SK-N-SH (cell line): ENCODE measurements around the gene EXOC1. TPM values are rescaled to one million over a fixed set of nuclear protein-coding genes. Genes with fewer than 3 reads are reported as not detected.

ENCODE experiments used
- CTCF ChIA-PET: fragments of 300-600, 350-600 bp; formaldehyde crosslinking; extraction: SDS; loops from one replicate; lab custom pipeline; 2021; lab: Yijun Ruan, JAX
- POLR2A ChIA-PET: fragments of 350-600 bp; sonication (Branson Sonifier 250); formaldehyde crosslinking; extraction: SDS; loops from one replicate; lab custom pipeline; 2020; ENCODE audit warnings: antibody characterized with exemption, inconsistent platforms; lab: Yijun Ruan, JAX
- DNase-seq: peaks from one replicate; pipeline ENCODE4 v3.0.0; 2012
- H2AFZ ChIP-seq: fragments of 200-600 bp; sonication (generic); 2 replicates; pipeline ENCODE4 v1.8.1; 2016; ENCODE audit warnings: antibody characterized with exemption, mild to moderate bottlenecking, low read depth
- H3F3A ChIP-seq: fragments of 200-600 bp; sonication (generic); replicated peaks from 2 replicates; pipeline ENCODE3; 2016; ENCODE audit warnings: antibody characterized with exemption, mild to moderate bottlenecking; ENCODE audit not compliant: insufficient read depth
- H3K27ac ChIP-seq, 2 experiments: fragments of 200-500 bp in 1 of 2; fragments of 200-600 bp in 1 of 2; sonication (Bioruptor generic) in 1 of 2; sonication (generic), shearing (Covaris generic) in 1 of 2; 2 replicates each; pipeline versions ENCODE4 v1.5.1 to v1.6.1; 2014 to 2016; ENCODE audit warnings: low read depth in 2 of 2, inconsistent platforms in 1 of 2, low read length in 1 of 2, mild to moderate bottlenecking in 1 of 2, mixed read lengths in 1 of 2
- H3K27me3 ChIP-seq: fragments of 200-600 bp; sonication (generic), shearing (Covaris generic); 2 replicates; pipeline ENCODE4 v1.6.1; 2016; ENCODE audit warnings: mixed run types; ENCODE audit not compliant: insufficient read depth
- H3K36me3 ChIP-seq, 2 experiments: fragments of 200-500 bp in 1 of 2; fragments of 200-600 bp in 1 of 2; sonication (Bioruptor generic) in 1 of 2; sonication (generic) in 1 of 2; replicated peaks in 1 of 2; 2 replicates each; pipeline versions ENCODE3 to v1.5.1; 2014 to 2016; ENCODE audit warnings: low read length in 1 of 2, mild to moderate bottlenecking in 1 of 2; ENCODE audit not compliant: insufficient read depth in 2 of 2, control insufficient read depth in 1 of 2
- H3K4me1 ChIP-seq, 2 experiments: fragments of 200-500 bp in 1 of 2; fragments of 200-600 bp in 1 of 2; sonication (Bioruptor generic) in 1 of 2; sonication (generic), shearing (Covaris generic) in 1 of 2; 2 replicates each; pipeline versions ENCODE4 v1.5.1 to v1.6.1; 2014 to 2016; ENCODE audit warnings: low read depth in 1 of 2, low read length in 1 of 2, mixed run types in 1 of 2; ENCODE audit not compliant: insufficient read depth in 2 of 2, control insufficient read depth in 1 of 2
- H3K4me2 ChIP-seq: fragments of 200-600 bp; sonication (generic), shearing (Covaris generic); 2 replicates; pipeline ENCODE4 v1.6.1; 2017; ENCODE audit warnings: mixed run types
- H3K4me3 ChIP-seq, 2 experiments: fragments of 200-500 bp in 1 of 2; fragments of 200-600 bp in 1 of 2; sonication (Bioruptor generic) in 1 of 2; sonication (generic), shearing (Covaris generic) in 1 of 2; 2 replicates each; pipeline versions ENCODE4 v1.5.1 to v1.8.1; 2014 to 2016; ENCODE audit warnings: low read depth in 2 of 2, inconsistent platforms in 1 of 2, low read length in 1 of 2, mild to moderate bottlenecking in 1 of 2, mixed read lengths in 1 of 2, moderate library complexity in 1 of 2
- H3K79me2 ChIP-seq: fragments of 200-600 bp; sonication (generic); 2 replicates; pipeline ENCODE4 v1.8.1; 2017; ENCODE audit warnings: mild to moderate bottlenecking; ENCODE audit not compliant: insufficient read depth
- H3K9ac ChIP-seq: fragments of 200-600 bp; sonication (generic); 2 replicates; pipeline ENCODE4 v1.6.1; 2017; ENCODE audit warnings: mixed run types
- H3K9me2 ChIP-seq: fragments of 200-600 bp; sonication (generic); 2 replicates; pipeline ENCODE4 v1.6.1; 2017; ENCODE audit warnings: mixed run types
- H3K9me3 ChIP-seq: fragments of 200-600 bp; sonication (generic); 2 replicates; pipeline ENCODE4 v1.6.1; 2017; ENCODE audit warnings: mixed run types, mild to moderate bottlenecking, moderate library complexity
- H4K20me1 ChIP-seq: fragments of 200-600 bp; sonication (generic); 2 replicates; pipeline ENCODE4 v1.6.1; 2017; ENCODE audit warnings: mild to moderate bottlenecking, mixed run types; ENCODE audit not compliant: insufficient read depth
- CHD2 ChIP-seq: fragments of 150-350 bp; IDR thresholded peaks from 2 replicates; pipeline ENCODE4 v1.6.1; 2018; ENCODE audit warnings: low read length; ENCODE audit not compliant: partially characterized antibody
- CTCF ChIP-seq: fragments of 200-600 bp; sonication (generic); IDR thresholded peaks from 2 replicates; pipeline ENCODE4 v1.6.1; 2017; ENCODE audit warnings: antibody characterized with exemption, mild to moderate bottlenecking, moderate library complexity
- ELF1 ChIP-seq: IDR thresholded peaks from 2 replicates; pipeline ENCODE4 v1.4.0; 2012
- EP300 ChIP-seq, 2 experiments: IDR thresholded peaks; 2 replicates each; pipeline versions ENCODE4 v1.4.0 to v1.6.1; 2012; ENCODE audit warnings: borderline replicate concordance in 1 of 2, low read depth in 1 of 2, low read length in 1 of 2
- EZH2phosphoT487 ChIP-seq: fragments of 200-600 bp; sonication (generic); IDR thresholded peaks from 2 replicates; pipeline ENCODE4 v1.6.1; 2017; ENCODE audit warnings: low read depth, mixed run types, mild to moderate bottlenecking, antibody characterized with exemption, moderate library complexity, borderline replicate concordance
- FOXM1 ChIP-seq: IDR thresholded peaks from 2 replicates; pipeline ENCODE4 v1.4.0; 2012; ENCODE audit warnings: low read depth, mild to moderate bottlenecking
- GATA2 ChIP-seq: sonication (generic); formaldehyde crosslinking; IDR thresholded peaks from 2 replicates; pipeline ENCODE4 v1.5.0; 2020; ENCODE audit warnings: mild to moderate bottlenecking, missing genetic modification reagents
- JUND ChIP-seq: IDR thresholded peaks from 2 replicates; pipeline ENCODE4 v1.4.0; 2012
- NFIC ChIP-seq: IDR thresholded peaks from 2 replicates; pipeline ENCODE4 v1.4.0; 2012; ENCODE audit warnings: borderline replicate concordance
- NRF1 ChIP-seq: IDR thresholded peaks from 2 replicates; pipeline ENCODE4 v1.6.1; 2012; ENCODE audit warnings: low read depth, mild to moderate bottlenecking, low read length
- POLR2AphosphoS5 ChIP-seq: IDR thresholded peaks from 2 replicates; pipeline ENCODE4 v1.6.1; 2012; ENCODE audit warnings: low read depth, low read length
- RFX5 ChIP-seq: IDR thresholded peaks from 2 replicates; pipeline ENCODE4 v1.6.1; 2012; ENCODE audit warnings: mild to moderate bottlenecking, improper control_type of control experiment, low read length
- TAF1 ChIP-seq: IDR thresholded peaks from 2 replicates; pipeline ENCODE4 v1.6.1; 2012; ENCODE audit warnings: low read depth, mild to moderate bottlenecking, low read length, moderate library complexity, borderline replicate concordance
- TEAD4 ChIP-seq: IDR thresholded peaks from 2 replicates; pipeline ENCODE4 v1.4.0; 2012; ENCODE audit warnings: mild to moderate bottlenecking, borderline replicate concordance; ENCODE audit not compliant: insufficient read depth
- YY1 ChIP-seq: IDR thresholded peaks from 2 replicates; pipeline ENCODE4 v1.4.0; 2012; ENCODE audit warnings: low read depth, mild to moderate bottlenecking
- ZBTB33 ChIP-seq: IDR thresholded peaks from 2 replicates; pipeline ENCODE4 v1.4.0; 2012; ENCODE audit warnings: low read depth, borderline replicate concordance
- WGBS: methylation state at CpG from one replicate; pipeline ENCODE4 v1.1.6; 2017; ENCODE audit warnings: low lambda C conversion rate; 5-methylcytosine and 5-hydroxymethylcytosine counted together
- polyA plus RNA-seq, 3 experiments: library from polyadenylated mRNA; depleted of rRNA; stranded (reverse); fragments of >200 nt; gene quantifications; 2 replicates each; pipeline ENCODE4 v1.2.3, GENCODE V29; 2012
- TF ChIP-seq, protein P1 (sequence below): IDR thresholded peaks from 2 replicates; pipeline ENCODE4 v1.6.1; 2012; ENCODE audit warnings: mild to moderate bottlenecking, low read depth, low read length, moderate library complexity

Gene EXOC1
- polyA plus RNA-seq, 1 of the 3 experiments (the other 2 are of a cell fraction) = 13.5 TPM

- ChIA-PET CTCF (interaction anchor here (0.6 to 0.8 kb wide), 2 partner anchors 8 to 655 kb away, joined by 3 read pairs; no protein-coding TSS in a partner anchor), POLR2A (no interaction called here)
- Histone ChIP-seq H3K9me3 (no peaks in the 10 kb centered on the region), H3K9me2 (no peaks in the 10 kb centered on the region), H4K20me1 (no peaks in the 10 kb centered on the region), H3K4me1 (no peaks in the 10 kb centered on the region), H3K4me2 (no peak overlapping the region), H3K79me2 (no peaks in the 10 kb centered on the region), H3K36me3 (no peaks in the 10 kb centered on the region), H3K4me3 (no peak overlapping the region), H3K9ac (no peak overlapping the region), H3K27ac (no peak overlapping the region), H3K27me3 (no peaks in the 10 kb centered on the region), H2AFZ (no peak overlapping the region), H3F3A (no peaks in the 10 kb centered on the region)
- TF ChIP-seq CHD2 (no peak), FOXM1 (no peak), JUND (no peak)
- WGBS = 9% methylated on average over 1 of the region's 1 CpG
- DNase-seq = no peak
These were observed 15.1 kb upstream of the EXOC1 start for GRCh38 chr4:55838356-55838755.

DNA sequence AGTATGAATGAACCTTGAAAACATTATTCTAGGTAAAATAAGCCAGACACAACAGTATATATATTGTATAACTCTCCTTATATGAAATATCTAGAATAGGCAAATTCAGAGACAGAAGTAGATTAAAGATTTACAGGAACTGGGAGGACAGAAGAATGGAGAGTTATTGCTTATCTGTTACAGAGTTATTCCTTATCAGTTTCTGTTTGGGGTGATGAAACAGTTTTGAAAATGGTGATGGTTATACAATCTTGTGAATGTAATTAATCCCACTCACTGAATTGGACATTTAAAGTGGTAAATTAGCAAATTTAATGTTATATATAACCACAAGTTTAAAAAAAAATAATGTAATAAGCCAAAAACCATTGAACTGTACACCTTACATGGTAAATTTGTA lies 14.5 kb upstream of the EXOC1 start:
- H3K36me3 ChIP-seq = no peaks in the 10 kb centered on the region
- no peaks in the 10 kb centered on the region for H3K27me3 ChIP-seq
- no peaks in the 10 kb centered on the region for H3K4me1 ChIP-seq
- no peaks in the 10 kb centered on the region for H3K9me2 ChIP-seq
- ChIA-PET CTCF (no interaction called here), POLR2A (no interaction called here)
- no peak overlapping the region for H3K4me2 ChIP-seq
- no peak overlapping the region for H3K27ac ChIP-seq
- no peaks in the 10 kb centered on the region for H3K9me3 ChIP-seq
- no peak overlapping the region for H3K4me3 ChIP-seq
- no peaks in the 10 kb centered on the region for H3F3A ChIP-seq
- no peak overlapping the region for H2AFZ ChIP-seq
- no peaks in the 10 kb centered on the region for H3K79me2 ChIP-seq
- H3K9ac ChIP-seq = no peak overlapping the region
- no peak for DNase-seq
- no peak for TF ChIP-seq NRF1
- TF ChIP-seq, protein P1, sequence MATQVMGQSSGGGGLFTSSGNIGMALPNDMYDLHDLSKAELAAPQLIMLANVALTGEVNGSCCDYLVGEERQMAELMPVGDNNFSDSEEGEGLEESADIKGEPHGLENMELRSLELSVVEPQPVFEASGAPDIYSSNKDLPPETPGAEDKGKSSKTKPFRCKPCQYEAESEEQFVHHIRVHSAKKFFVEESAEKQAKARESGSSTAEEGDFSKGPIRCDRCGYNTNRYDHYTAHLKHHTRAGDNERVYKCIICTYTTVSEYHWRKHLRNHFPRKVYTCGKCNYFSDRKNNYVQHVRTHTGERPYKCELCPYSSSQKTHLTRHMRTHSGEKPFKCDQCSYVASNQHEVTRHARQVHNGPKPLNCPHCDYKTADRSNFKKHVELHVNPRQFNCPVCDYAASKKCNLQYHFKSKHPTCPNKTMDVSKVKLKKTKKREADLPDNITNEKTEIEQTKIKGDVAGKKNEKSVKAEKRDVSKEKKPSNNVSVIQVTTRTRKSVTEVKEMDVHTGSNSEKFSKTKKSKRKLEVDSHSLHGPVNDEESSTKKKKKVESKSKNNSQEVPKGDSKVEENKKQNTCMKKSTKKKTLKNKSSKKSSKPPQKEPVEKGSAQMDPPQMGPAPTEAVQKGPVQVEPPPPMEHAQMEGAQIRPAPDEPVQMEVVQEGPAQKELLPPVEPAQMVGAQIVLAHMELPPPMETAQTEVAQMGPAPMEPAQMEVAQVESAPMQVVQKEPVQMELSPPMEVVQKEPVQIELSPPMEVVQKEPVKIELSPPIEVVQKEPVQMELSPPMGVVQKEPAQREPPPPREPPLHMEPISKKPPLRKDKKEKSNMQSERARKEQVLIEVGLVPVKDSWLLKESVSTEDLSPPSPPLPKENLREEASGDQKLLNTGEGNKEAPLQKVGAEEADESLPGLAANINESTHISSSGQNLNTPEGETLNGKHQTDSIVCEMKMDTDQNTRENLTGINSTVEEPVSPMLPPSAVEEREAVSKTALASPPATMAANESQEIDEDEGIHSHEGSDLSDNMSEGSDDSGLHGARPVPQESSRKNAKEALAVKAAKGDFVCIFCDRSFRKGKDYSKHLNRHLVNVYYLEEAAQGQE = no peak
- TF ChIP-seq, all 33 proteins: peak for 0
- H4K20me1 ChIP-seq = no peaks in the 10 kb centered on the region

DNA sequence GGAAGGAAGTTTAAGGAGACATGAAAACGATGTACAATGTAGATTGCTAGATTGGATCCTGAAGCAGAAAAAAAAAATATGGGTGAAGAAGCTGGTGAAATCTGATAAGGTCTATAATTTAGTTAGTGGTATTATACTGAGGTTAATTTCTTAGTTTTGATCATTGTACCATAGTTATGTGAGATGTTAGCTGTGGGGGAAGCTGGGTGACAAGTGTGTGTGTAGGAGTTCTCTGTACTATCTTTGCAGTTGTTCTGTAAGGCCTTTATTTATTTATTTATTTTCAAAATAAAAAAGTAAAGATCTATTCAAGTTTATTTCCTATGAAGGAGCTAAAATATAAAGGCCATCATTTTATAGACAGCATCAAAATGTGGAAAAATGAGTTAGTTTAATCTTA lies 12.5 kb upstream of the EXOC1 start:
- TF ChIP-seq EZH2phosphoT487 = no peak
- TF ChIP-seq TEAD4 = no peak
- no peak for TF ChIP-seq ELF1
- no peak for TF ChIP-seq NRF1
- TF ChIP-seq GATA2 (CRISPR knock-in tag) = no peak
- TF ChIP-seq JUND = no peak
- no peak for TF ChIP-seq POLR2AphosphoS5
- TF ChIP-seq ZBTB33 = no peak
- TF ChIP-seq YY1 = no peak
- no peak for TF ChIP-seq CTCF
- TF ChIP-seq NFIC = no peak
- TF ChIP-seq EP300 (IDR thresholded peaks at IDR 0.05; ENCODE audit: borderline replicate concordance in 1 of 2, low read depth in 1 of 2, low read length in 1 of 2) = no peak
- TF ChIP-seq RFX5 = no peak
- TF ChIP-seq TAF1 = no peak
- WGBS = 31% methylated on average over 1 of the region's 1 CpG

More for the DNA sequence above, 12.5 kb upstream of the EXOC1 start:
- H3K79me2 ChIP-seq = no peaks in the 10 kb centered on the region
- H2AFZ ChIP-seq = no peak overlapping the region
- no peaks in the 10 kb centered on the region for H3F3A ChIP-seq
- ChIA-PET POLR2A (no interaction called here), CTCF (no interaction called here)
- H3K9ac ChIP-seq = no peak overlapping the region
- H3K4me3 ChIP-seq = no peak overlapping the region
- no peaks in the 10 kb centered on the region for H3K9me3 ChIP-seq
- no peaks in the 10 kb centered on the region for H3K9me2 ChIP-seq
- DNase-seq = no peak
- no peaks in the 10 kb centered on the region for H3K27me3 ChIP-seq
- H3K4me2 ChIP-seq = no peak overlapping the region
- H3K4me1 ChIP-seq = no peaks in the 10 kb centered on the region
- H3K27ac ChIP-seq = no peak overlapping the region
- no peaks in the 10 kb centered on the region for H4K20me1 ChIP-seq
- H3K36me3 ChIP-seq = no peaks in the 10 kb centered on the region
